Mesendoderm (in vitro differentiated cells): Measurements from ENCODE around the gene BACE1.

ENCODE experiments used
- DNase-seq: peaks from one replicate; pipeline ENCODE4 v3.0.0; 2013
- H2AK5ac ChIP-seq: 2 replicates; pipeline ENCODE4 v1.6.1; 2013; ENCODE audit warnings: low read length, inconsistent platforms
- H2BK120ac ChIP-seq: 2 replicates; pipeline ENCODE4 v1.6.1; 2013; ENCODE audit warnings: low read depth, mild to moderate bottlenecking, low read length, moderate library complexity, mixed read lengths
- H2BK15ac ChIP-seq: replicated peaks from 2 replicates; pipeline ENCODE4 v1.6.1; 2013; ENCODE audit warnings: low read depth, mild to moderate bottlenecking, moderate library complexity
- H2BK5ac ChIP-seq: 2 replicates; pipeline ENCODE4 v1.6.1; 2013; ENCODE audit warnings: low read length, inconsistent platforms
- H3K18ac ChIP-seq: 2 replicates; pipeline ENCODE4 v1.6.1; 2013; ENCODE audit warnings: mild to moderate bottlenecking, low read length, mixed read lengths
- H3K23ac ChIP-seq: one replicate; pipeline ENCODE4 v1.6.1; 2013; ENCODE audit warnings: low read length
- H3K27ac ChIP-seq: 2 replicates; pipeline ENCODE4 v1.5.1; 2013; ENCODE audit warnings: low read depth, mild to moderate bottlenecking, inconsistent platforms, low read length, moderate library complexity
- H3K27me3 ChIP-seq: 2 replicates; pipeline ENCODE4 v1.6.1; 2013; ENCODE audit warnings: low read length, control low read depth, mild to moderate bottlenecking, inconsistent platforms; ENCODE audit not compliant: insufficient read depth, poor library complexity
- H3K36me3 ChIP-seq: 2 replicates; pipeline ENCODE4 v1.6.1; 2013; ENCODE audit warnings: low read length, inconsistent platforms; ENCODE audit not compliant: control insufficient read depth, insufficient read depth
- H3K4ac ChIP-seq: one replicate; pipeline ENCODE4 v1.6.1; 2013; ENCODE audit warnings: low read depth, mild to moderate bottlenecking, low read length, moderate library complexity
- H3K4me1 ChIP-seq: 2 replicates; pipeline ENCODE4 v1.6.1; 2013; ENCODE audit warnings: low read depth, low read length, inconsistent platforms; ENCODE audit not compliant: control insufficient read depth
- H3K4me2 ChIP-seq: 2 replicates; pipeline ENCODE4 v1.6.1; 2013; ENCODE audit warnings: low read length
- H3K4me3 ChIP-seq: 2 replicates; pipeline ENCODE4 v1.5.1; 2013; ENCODE audit warnings: mild to moderate bottlenecking, low read length
- H3K56ac ChIP-seq: one replicate; pipeline ENCODE4 v1.6.1; 2013; ENCODE audit warnings: low read length
- H3K79me1 ChIP-seq: 2 replicates; pipeline ENCODE4 v1.6.1; 2013; ENCODE audit warnings: low read length, inconsistent platforms
- H3K79me2 ChIP-seq: 2 replicates; pipeline ENCODE4 v1.6.1; 2013; ENCODE audit warnings: mild to moderate bottlenecking, low read length; ENCODE audit not compliant: control insufficient read depth, insufficient read depth
- H3K9ac ChIP-seq: 2 replicates; pipeline ENCODE4 v1.6.1; 2013; ENCODE audit warnings: low read length, inconsistent platforms
- H4K5ac ChIP-seq: one replicate; pipeline ENCODE4 v1.6.1; 2013; ENCODE audit warnings: low read length
- H4K8ac ChIP-seq: one replicate; pipeline ENCODE4 v1.6.1; 2013; ENCODE audit warnings: low read depth, mild to moderate bottlenecking, control low read depth, low read length, moderate library complexity
- WGBS: extraction: QIAGEN DNeasy Blood & Tissue Kit; methylation state at CpG from one replicate; pipeline ENCODE4 v1.1.7; 2013; ENCODE audit warnings: low lambda C conversion rate, missing lambda C conversion rate; ENCODE audit not compliant: insufficient coverage; ENCODE audit errors: extremely low coverage; 5-methylcytosine and 5-hydroxymethylcytosine counted together

The BACE1 gene

GRCh38 chr11:117299351-117300282, 16.4 kb downstream of the BACE1 start:
- H3K4me2 ChIP-seq = no peak overlapping the region
- no peak overlapping the region for H3K4me3 ChIP-seq
- no CpG with 5 or more reads among the region's 12 CpGs for WGBS

GRCh38 chr11:117298195-117298594, 17.9 kb downstream of the BACE1 start:
- Histone ChIP-seq H3K9ac (no peak overlapping the region), H2AK5ac (no peak overlapping the region), H3K18ac (no peak overlapping the region), H3K79me1 (no peaks in the 10 kb centered on the region), H3K27ac (no peak overlapping the region), H3K79me2 (no peaks in the 10 kb centered on the region), H3K4me1 (peaks cover 7% of the 10 kb centered on the region), H3K27me3 (no peaks in the 10 kb centered on the region), H3K4me3 (no peak overlapping the region), H2BK120ac (no peak overlapping the region), H3K4ac (no peak overlapping the region), H2BK15ac (no peak overlapping the region), H3K56ac (no peak overlapping the region), H2BK5ac (no peak overlapping the region), H4K5ac (no peak overlapping the region), H4K8ac (no peak overlapping the region), H3K36me3 (peaks cover 2% of the 10 kb centered on the region), H3K4me2 (no peak overlapping the region), H3K23ac (no peak overlapping the region)
- DNase-seq = no peak
- WGBS = no CpG with 5 or more reads among the region's 8 CpGs

More at GRCh38 chr11:117299351-117300282, 16.4 kb downstream of the BACE1 start:
- H3K23ac ChIP-seq = no peak overlapping the region
- H3K79me2 ChIP-seq = no peaks in the 10 kb centered on the region
- H2BK120ac ChIP-seq = no peak overlapping the region
- H2BK5ac ChIP-seq = no peak overlapping the region
- H3K79me1 ChIP-seq = no peaks in the 10 kb centered on the region
- peak overlapping the region; percentile 2 for H3K18ac ChIP-seq
- peak overlapping the region; percentile 72 for H3K56ac ChIP-seq
- no peak overlapping the region for H3K4ac ChIP-seq
- peak overlapping the region; percentile 21 for H3K27ac ChIP-seq
- peak overlapping the region; percentile 35 for H3K9ac ChIP-seq
- no peaks in the 10 kb centered on the region for H3K27me3 ChIP-seq
- no peak overlapping the region for H4K5ac ChIP-seq
- H2BK15ac ChIP-seq = no peak overlapping the region
- no peak overlapping the region for H4K8ac ChIP-seq
- no peak overlapping the region for H2AK5ac ChIP-seq
- peaks cover 18% of the 10 kb centered on the region for H3K4me1 ChIP-seq
- peak; percentile 16 for DNase-seq
- no peaks in the 10 kb centered on the region for H3K36me3 ChIP-seq

GRCh38 chr11:117296881-117297280, 19.2 kb downstream of the BACE1 start:
- no peak overlapping the region for H3K4me2 ChIP-seq
- no peak overlapping the region for H2BK5ac ChIP-seq
- H4K8ac ChIP-seq = no peak overlapping the region
- no peak for DNase-seq
- H2AK5ac ChIP-seq = no peak overlapping the region
- H4K5ac ChIP-seq = no peak overlapping the region
- no peak overlapping the region for H3K27ac ChIP-seq
- H3K56ac ChIP-seq = no peak overlapping the region
- no peak overlapping the region for H3K9ac ChIP-seq
- no peaks in the 10 kb centered on the region for H3K79me1 ChIP-seq
- H3K4me1 ChIP-seq = peaks cover 7% of the 10 kb centered on the region
- no peak overlapping the region for H3K18ac ChIP-seq
- no peaks in the 10 kb centered on the region for H3K27me3 ChIP-seq
- no peak overlapping the region for H3K4ac ChIP-seq
- H3K36me3 ChIP-seq = peaks cover 4% of the 10 kb centered on the region
- H2BK120ac ChIP-seq = no peak overlapping the region
- no peaks in the 10 kb centered on the region for H3K79me2 ChIP-seq
- H3K4me3 ChIP-seq = no peak overlapping the region
- WGBS = no CpG with 5 or more reads among the region's 6 CpGs
- H3K23ac ChIP-seq = no peak overlapping the region
- H2BK15ac ChIP-seq = no peak overlapping the region

GRCh38 chr11:117295438-117296137, 20.5 kb downstream of the BACE1 start:
- DNase-seq = no peak
- Histone ChIP-seq H3K56ac (no peak overlapping the region), H2AK5ac (no peak overlapping the region), H3K4me2 (no peak overlapping the region), H3K27me3 (no peaks in the 10 kb centered on the region), H2BK5ac (no peak overlapping the region), H4K5ac (no peak overlapping the region), H2BK15ac (no peak overlapping the region), H2BK120ac (no peak overlapping the region), H3K18ac (no peak overlapping the region), H3K4ac (no peak overlapping the region), H3K36me3 (peaks cover 4% of the 10 kb centered on the region), H3K4me1 (peaks cover 7% of the 10 kb centered on the region), H3K9ac (no peak overlapping the region), H3K27ac (no peak overlapping the region), H3K79me1 (no peaks in the 10 kb centered on the region), H3K23ac (no peak overlapping the region), H4K8ac (no peak overlapping the region), H3K79me2 (no peaks in the 10 kb centered on the region), H3K4me3 (no peak overlapping the region)
- WGBS = no CpG with 5 or more reads among the region's 9 CpGs

GRCh38 chr11:117292616-117293015, 23.4 kb downstream of the BACE1 start:
- no peaks in the 10 kb centered on the region for H3K79me2 ChIP-seq
- H3K4me1 ChIP-seq = no peaks in the 10 kb centered on the region
- WGBS = no CpG with 5 or more reads among the region's 2 CpGs
- no peak overlapping the region for H2BK5ac ChIP-seq
- H3K18ac ChIP-seq = no peak overlapping the region
- no peak overlapping the region for H3K23ac ChIP-seq
- no peaks in the 10 kb centered on the region for H3K79me1 ChIP-seq
- no peak overlapping the region for H3K9ac ChIP-seq
- no peak overlapping the region for H3K27ac ChIP-seq
- peaks cover 4% of the 10 kb centered on the region for H3K36me3 ChIP-seq
- no peak overlapping the region for H3K4me3 ChIP-seq
- H2AK5ac ChIP-seq = no peak overlapping the region
- no peak overlapping the region for H4K8ac ChIP-seq
- H3K56ac ChIP-seq = no peak overlapping the region
- no peaks in the 10 kb centered on the region for H3K27me3 ChIP-seq
- H4K5ac ChIP-seq = no peak overlapping the region
- no peak for DNase-seq
- H3K4ac ChIP-seq = no peak overlapping the region
- no peak overlapping the region for H2BK15ac ChIP-seq
- no peak overlapping the region for H3K4me2 ChIP-seq
- no peak overlapping the region for H2BK120ac ChIP-seq
